HCT116 (cell line): Measurements from ENCODE around the gene CDH4.

Experiments
- ATF3 ChIP-seq: IDR thresholded peaks from 2 replicates; pipeline ENCODE4 v1.6.1; 2012
- CEBPB ChIP-seq: IDR thresholded peaks from 2 replicates; pipeline ENCODE4 v1.6.1; 2012; ENCODE audit warnings: low read depth
- CTCF ChIP-seq, 3 experiments: fragments of 200-600 bp in 1 of 3; sonication (generic) in 1 of 3; IDR thresholded peaks in 2 of 3; conservative IDR thresholded peaks in 1 of 3; 2 replicates each; pipeline ENCODE4 v1.5.1; 2012 to 2017; ENCODE audit warnings: low read depth in 2 of 3, low read length in 2 of 3, antibody characterized with exemption in 1 of 3, borderline replicate concordance in 1 of 3, control low read depth in 1 of 3, mild to moderate bottlenecking in 1 of 3, mixed read lengths in 1 of 3, mixed run types in 1 of 3, moderate library complexity in 1 of 3; ENCODE audit not compliant: insufficient read depth in 1 of 3
- EZH2 ChIP-seq: fragments of 200-600 bp; sonication (generic); IDR thresholded peaks from 2 replicates; pipeline ENCODE4 v1.6.1; 2017; ENCODE audit warnings: antibody characterized with exemption, mixed run types
- EZH2phosphoT487 ChIP-seq: fragments of 200-600 bp; IDR thresholded peaks from 2 replicates; pipeline ENCODE4 v1.6.1; 2018; ENCODE audit warnings: antibody characterized with exemption, borderline replicate concordance
- FOSL1 ChIP-seq: IDR thresholded peaks from 2 replicates; pipeline ENCODE4 v1.6.1; 2012; ENCODE audit warnings: low read depth
- POLR2A ChIP-seq: IDR thresholded peaks from 2 replicates; pipeline ENCODE4 v1.7.0; 2011; ENCODE audit warnings: borderline replicate concordance; ENCODE audit not compliant: insufficient read depth, insufficient read length; ENCODE audit errors: extremely low read depth
- POLR2AphosphoS5 ChIP-seq: IDR thresholded peaks from 2 replicates; pipeline ENCODE4 v1.6.1; 2011; ENCODE audit warnings: mild to moderate bottlenecking, low read depth, low read length, moderate library complexity
- RAD21 ChIP-seq: IDR thresholded peaks from 2 replicates; pipeline ENCODE4 v1.6.1; 2012; ENCODE audit warnings: low read depth, mild to moderate bottlenecking
- REST ChIP-seq: IDR thresholded peaks from 2 replicates; pipeline ENCODE4 v1.6.1; 2012; ENCODE audit warnings: low read depth
- YY1 ChIP-seq: IDR thresholded peaks from 2 replicates; pipeline ENCODE4 v1.6.1; 2011; ENCODE audit warnings: low read length, low read depth, moderate library complexity, mild to moderate bottlenecking; ENCODE audit not compliant: insufficient replicate concordance; ENCODE audit errors: extremely low read depth
- ZFX ChIP-seq: fragments of 450-650 bp; IDR thresholded peaks from 2 replicates; pipeline ENCODE4 v1.6.1; 2017
- ZNF274 ChIP-seq: fragments of 200-500 bp; sonication (Bioruptor generic); IDR thresholded peaks from 2 replicates; pipeline ENCODE4 v1.6.1; 2014; ENCODE audit warnings: mild to moderate bottlenecking, low read depth, low read length, inconsistent platforms

GRCh38 chr20:61862881-61863280 lies 610.8 kb downstream of the CDH4 start:
- TF ChIP-seq EZH2phosphoT487 = no peak
- TF ChIP-seq ZNF274 = no peak
- TF ChIP-seq ZFX = no peak
- TF ChIP-seq YY1 = no peak
- no peak for TF ChIP-seq ATF3
- no peak for TF ChIP-seq RAD21
- no peak for TF ChIP-seq FOSL1
- TF ChIP-seq CEBPB = no peak
- no peak for TF ChIP-seq POLR2A
- no peak for TF ChIP-seq CTCF (IDR thresholded peaks at IDR 0.05 in 2 of 3, conservative IDR thresholded peaks at IDR 0.05 in 1 of 3; ENCODE audit: borderline replicate concordance in 1 of 3, insufficient read depth in 1 of 3, low read depth in 2 of 3, low read length in 2 of 3)
- TF ChIP-seq EZH2 = no peak
- TF ChIP-seq REST = no peak
- TF ChIP-seq POLR2AphosphoS5 = no peak
